Spleen (tissue), 11 donors: ENCODE data around the gene TSC22D4. TPM values are rescaled to one million over a fixed set of nuclear protein-coding genes. Genes with fewer than 3 reads are reported as not detected.

Experiments used
- DNase-seq: peaks from one replicate; pipeline ENCODE4 v3.0.0-alpha.2; 2020
- H3K27ac ChIP-seq, 8 donors: fragments of 200-600 bp; sonication (generic) in 7 of 8; 1 replicate in 4 of 8; 2 replicates in 4 of 8; pipeline versions ENCODE4 v1.5.0 to v1.8.0; 2016 to 2021; ENCODE audit warnings: inconsistent platforms in 4 of 8, mild to moderate bottlenecking in 4 of 8, moderate library complexity in 1 of 8
- H3K27me3 ChIP-seq, 7 donors: fragments of 200-600 bp; sonication (generic) in 6 of 7; replicated peaks in 1 of 7; 1 replicate in 4 of 7; 2 replicates in 3 of 7; pipeline versions ENCODE4 v1.5.0 to v1.8.0; 2016 to 2021; ENCODE audit warnings: inconsistent platforms in 3 of 7, mild to moderate bottlenecking in 1 of 7
- H3K36me3 ChIP-seq, 6 donors: fragments of 200-600 bp; sonication (generic) in 5 of 6; 1 replicate in 4 of 6; 2 replicates in 2 of 6; pipeline versions ENCODE4 v1.5.0 to v1.8.0; 2016 to 2021; ENCODE audit warnings: inconsistent platforms in 2 of 6
- H3K4me1 ChIP-seq, 6 donors: fragments of 200-600 bp; sonication (generic) in 5 of 6; 1 replicate in 3 of 6; 2 replicates in 3 of 6; pipeline versions ENCODE4 v1.5.0 to v1.8.0; 2016 to 2021; ENCODE audit warnings: inconsistent platforms in 3 of 6
- H3K4me3 ChIP-seq, 8 donors: fragments of 200-600 bp; sonication (generic) in 7 of 8; 1 replicate in 4 of 8; 2 replicates in 4 of 8; pipeline versions ENCODE4 v1.5.0 to v1.8.0; 2016 to 2021; ENCODE audit warnings: inconsistent platforms in 4 of 8, mild to moderate bottlenecking in 4 of 8, moderate library complexity in 2 of 8
- H3K9me3 ChIP-seq, 8 donors: fragments of 200-600 bp; sonication (generic) in 7 of 8; 1 replicate in 4 of 8; 2 replicates in 4 of 8; pipeline versions ENCODE4 v1.5.0 to v1.8.0; 2016 to 2021; ENCODE audit warnings: inconsistent platforms in 4 of 8
- POLR2A ChIP-seq, 3 donors: fragments of 450-650 bp; IDR thresholded peaks; one replicate each; pipeline ENCODE4 v1.5.1; 2017; ENCODE audit warnings: antibody characterized with exemption in 3 of 3, mild to moderate bottlenecking in 1 of 3
- POLR2AphosphoS5 ChIP-seq, 3 donors: sonication (generic); formaldehyde crosslinking; IDR thresholded peaks; one replicate each; pipeline ENCODE4 v1.5.1; 2017; ENCODE audit warnings: antibody characterized with exemption in 3 of 3
- WGBS, 5 donors: extraction: QIAGEN DNeasy Blood & Tissue Kit in 3 of 5; methylation state at CpG; one replicate each; pipeline versions ENCODE4 v1.1.5 to v1.1.7; 2013 to 2018; 5-methylcytosine and 5-hydroxymethylcytosine counted together
- intact Hi-C: fragments of 100-400 bp; cut with DNase I; formaldehyde crosslinking; loops from one replicate; pipeline ENCODE4 v1.15.0; 2023; ENCODE audit warnings: low total_unique reads
- polyA plus RNA-seq, 3 donors: library from polyadenylated mRNA; stranded (reverse); fragments of 200-250 nt; gene quantifications; one replicate each; pipeline ENCODE4 v1.2.1, GENCODE V29; 2013
- total RNA-seq, 7 donors: library from RNA; depleted of rRNA in 3 of 7; stranded (reverse); fragments of >200 nt in 3 of 7; fragmentation: NEBNext Ultra II Directional in 4 of 7; extraction: Animal tissue kit (Norgen Biotek cat#: 25700) in 4 of 7; gene quantifications; one replicate each; pipeline versions ENCODE4 v1.1.0 to v1.2.1, GENCODE V29; 2016 to 2021
- TF ChIP-seq, protein P1 (sequence below), 11 experiments: fragments of 200-600 bp in 7 of 11; fragments of 450-650 bp in 4 of 11; sonication (generic) in 4 of 11; IDR thresholded peaks in 8 of 11; conservative IDR thresholded peaks in 3 of 11; 1 replicate in 7 of 11; 2 replicates in 4 of 11; pipeline versions ENCODE4 v1.4.0 to v1.8.0; 2016 to 2021; ENCODE audit warnings: antibody characterized with exemption in 11 of 11, inconsistent platforms in 4 of 11, mild to moderate bottlenecking in 1 of 11
- donor health status: healthy with polysubstance abuse.
- donor health status: DM: no; HTN: no; CAD: no; lungs with moderate emphysema.
- donor health status: DM: no; HTN: no; CAD: no.
- donor health status: Bipolar disorder and iron deficiency.
- donor health status: healthy.
- donor health status: DM: no; HTN: no; CAD: no.
- donor health status: DM: yes; HTN: yes; CAD: no.

The TSC22D4 gene
- total and polyA plus RNA-seq, 10 donors, result 57.2 to 119 (median 94.8) TPM

DNA sequence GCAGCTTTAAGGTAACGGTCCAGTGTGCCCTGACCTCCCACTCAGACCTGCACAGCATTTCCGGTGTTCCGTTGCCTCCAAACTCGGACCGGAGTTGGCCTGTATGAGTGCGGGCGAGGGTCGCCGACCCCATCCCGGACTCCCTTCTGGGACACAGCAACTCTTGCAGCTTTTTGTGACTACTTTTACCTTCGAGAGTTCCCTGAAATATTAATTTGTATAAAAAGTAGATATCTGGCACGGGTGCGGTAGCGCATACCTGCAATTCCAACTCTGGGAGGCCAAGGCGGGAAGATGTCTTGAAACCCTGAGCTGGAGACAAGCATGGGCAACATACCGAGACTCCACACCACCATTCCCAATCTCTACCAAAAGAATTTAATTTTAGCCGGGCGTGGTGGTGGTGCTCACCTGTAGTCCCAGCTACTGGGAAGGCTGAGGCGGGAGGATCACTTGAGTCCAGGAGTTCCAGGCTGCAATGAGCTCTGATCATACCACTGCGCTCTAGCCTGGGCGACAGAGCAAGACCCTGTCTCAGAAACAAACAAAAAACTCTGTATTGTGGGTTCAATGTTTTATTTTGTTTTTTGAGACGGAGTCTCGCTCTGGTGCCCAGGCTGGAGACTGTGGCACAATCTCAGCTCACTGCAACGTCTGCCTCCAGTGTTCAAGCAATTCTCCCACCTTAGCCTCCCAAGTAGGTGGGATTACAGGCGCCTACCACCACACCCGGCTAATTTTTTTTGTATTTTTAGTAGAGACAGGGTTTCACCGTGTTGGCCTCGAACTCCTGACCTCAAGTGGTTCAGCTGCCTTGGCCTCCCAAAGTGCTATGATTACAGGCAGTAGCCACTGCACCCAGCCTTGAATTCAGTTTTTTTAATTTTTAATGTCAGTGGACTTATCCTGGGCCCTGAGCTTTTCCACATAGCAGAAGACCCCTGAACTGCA lies 41.6 kb downstream of the TSC22D4 start:
- Histone ChIP-seq H3K4me3 (peak overlapping the region in 4 of 8 donors; percentile 77 to 97 (median 88)), H3K27ac (peak overlapping the region; percentile 95 to 100 (median 99)), H3K9me3 (no peaks in the 10 kb centered on the region), H3K27me3 (no peaks in the 10 kb centered on the region), H3K36me3 (peaks cover 2 to 29% (median 23%) of the 10 kb centered on the region in 6 donors), H3K4me1 (peaks cover 25 to 83% (median 47%) of the 10 kb centered on the region in 6 donors)
- 89 to 95% (median 90%) methylated on average over 26 to 28 of the region's 28 CpGs for WGBS, 5 donors
- intact Hi-C loops, result no loop called here
- TF ChIP-seq POLR2A (IDR thresholded peaks at IDR 0.05) (no peak), POLR2AphosphoS5 (IDR thresholded peaks at IDR 0.05) (no peak)
- TF ChIP-seq, protein P1, sequence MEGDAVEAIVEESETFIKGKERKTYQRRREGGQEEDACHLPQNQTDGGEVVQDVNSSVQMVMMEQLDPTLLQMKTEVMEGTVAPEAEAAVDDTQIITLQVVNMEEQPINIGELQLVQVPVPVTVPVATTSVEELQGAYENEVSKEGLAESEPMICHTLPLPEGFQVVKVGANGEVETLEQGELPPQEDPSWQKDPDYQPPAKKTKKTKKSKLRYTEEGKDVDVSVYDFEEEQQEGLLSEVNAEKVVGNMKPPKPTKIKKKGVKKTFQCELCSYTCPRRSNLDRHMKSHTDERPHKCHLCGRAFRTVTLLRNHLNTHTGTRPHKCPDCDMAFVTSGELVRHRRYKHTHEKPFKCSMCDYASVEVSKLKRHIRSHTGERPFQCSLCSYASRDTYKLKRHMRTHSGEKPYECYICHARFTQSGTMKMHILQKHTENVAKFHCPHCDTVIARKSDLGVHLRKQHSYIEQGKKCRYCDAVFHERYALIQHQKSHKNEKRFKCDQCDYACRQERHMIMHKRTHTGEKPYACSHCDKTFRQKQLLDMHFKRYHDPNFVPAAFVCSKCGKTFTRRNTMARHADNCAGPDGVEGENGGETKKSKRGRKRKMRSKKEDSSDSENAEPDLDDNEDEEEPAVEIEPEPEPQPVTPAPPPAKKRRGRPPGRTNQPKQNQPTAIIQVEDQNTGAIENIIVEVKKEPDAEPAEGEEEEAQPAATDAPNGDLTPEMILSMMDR (IDR thresholded peaks at IDR 0.05 in 8 of 11, conservative IDR thresholded peaks at IDR 0.05 in 3 of 11), result no peak
- peak; percentile 88 for DNase-seq

- Histone ChIP-seq H3K27me3 (no peaks in the 10 kb centered on the region), H3K4me1 (peaks cover 43 to 90% (median 65%) of the 10 kb centered on the region in 6 donors), H3K36me3 (peaks cover 2 to 47% (median 23%) of the 10 kb centered on the region in 6 donors), H3K27ac (peak overlapping the region; percentile 95 to 100 (median 99)), H3K9me3 (no peaks in the 10 kb centered on the region), H3K4me3 (peak overlapping the region; percentile 77 to 97 (median 86))
- WGBS, 5 donors, result 2 to 3% (median 2%) methylated on average over 35 to 81 of the region's 81 CpGs
- intact Hi-C loops, result no loop called here
- TF ChIP-seq POLR2AphosphoS5 (IDR thresholded peaks at IDR 0.05) (peak; percentile 81 to 87 (median 82)), POLR2A (IDR thresholded peaks at IDR 0.05) (no peak)
- TF ChIP-seq, protein P1 (IDR thresholded peaks at IDR 0.05 in 8 of 11, conservative IDR thresholded peaks at IDR 0.05 in 3 of 11), result peak in 2 of 11 experiments; percentile 7 to 8
- DNase-seq, result peak; percentile 92
Observed at GRCh38 chr7:100435401-100436304, 43.4 kb downstream of the TSC22D4 start.

DNA sequence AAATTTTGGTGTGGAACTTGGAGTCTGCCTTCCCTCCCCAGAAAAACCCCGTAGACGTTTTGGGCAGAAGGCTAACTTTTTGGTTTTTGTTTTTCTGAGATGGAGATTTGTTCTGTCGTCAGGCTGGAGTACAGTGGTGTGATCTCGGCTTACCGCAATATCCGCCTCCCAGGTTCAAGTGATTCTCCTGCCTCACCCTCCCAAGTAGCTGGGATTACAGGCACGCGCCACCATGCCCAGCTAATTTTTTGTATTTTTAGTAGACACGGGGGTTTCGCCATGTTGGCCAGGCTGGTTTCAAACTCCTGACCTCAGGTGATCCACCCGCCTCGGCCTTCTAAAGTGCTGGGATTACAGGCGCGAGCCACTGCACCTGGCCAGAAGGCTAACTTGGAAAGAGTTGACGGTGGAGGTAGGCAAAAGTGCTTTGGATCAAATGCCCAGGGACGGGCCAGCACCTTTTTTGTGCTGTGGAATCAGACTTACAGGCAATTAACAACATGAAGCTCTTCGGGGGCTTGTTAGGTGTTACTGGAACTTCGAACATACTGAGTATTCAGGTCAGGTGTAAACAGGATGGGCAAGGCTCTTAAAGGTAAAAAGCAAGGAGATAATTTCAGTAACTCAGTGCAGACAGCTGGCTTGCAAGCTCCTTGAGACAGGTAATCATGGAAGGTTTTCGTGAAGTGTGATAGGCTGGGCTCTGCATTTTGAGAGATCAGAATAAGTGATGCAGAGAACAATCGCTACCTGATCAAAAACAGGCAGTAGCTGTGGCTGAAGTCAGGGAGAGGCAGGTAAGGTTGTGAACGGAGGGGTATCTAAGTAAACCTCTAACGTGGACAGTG lies 44.5 kb downstream of the TSC22D4 start:
- Histone ChIP-seq H3K36me3 (peaks cover 2 to 47% (median 23%) of the 10 kb centered on the region in 6 donors), H3K27me3 (no peaks in the 10 kb centered on the region), H3K9me3 (no peaks in the 10 kb centered on the region), H3K4me1 (peaks cover 45 to 89% (median 66%) of the 10 kb centered on the region in 6 donors), H3K27ac (peak overlapping the region; percentile 95 to 100 (median 99)), H3K4me3 (peak overlapping the region; percentile 77 to 97 (median 86))
- 74 to 85% (median 78%) methylated on average over 22 of the region's 22 CpGs for WGBS, 5 donors
- no peak for DNase-seq
- intact Hi-C loops, result no loop called here
- no peak for TF ChIP-seq POLR2A (IDR thresholded peaks at IDR 0.05)
- peak in 1 of 3 donors; percentile 37 for TF ChIP-seq POLR2AphosphoS5 (IDR thresholded peaks at IDR 0.05)
